SW480 (cell line): ENCODE results near the gene CCDC80.
A peak's percentile ranks its signal among the peaks of the same experiment; 100 is the strongest.

ENCODE experiments used
- DNase-seq: peaks from one replicate; pipeline ENCODE4 v3.0.0-alpha.2; 2016; ENCODE audit warnings: low spot score

The CCDC80 gene, protein sequence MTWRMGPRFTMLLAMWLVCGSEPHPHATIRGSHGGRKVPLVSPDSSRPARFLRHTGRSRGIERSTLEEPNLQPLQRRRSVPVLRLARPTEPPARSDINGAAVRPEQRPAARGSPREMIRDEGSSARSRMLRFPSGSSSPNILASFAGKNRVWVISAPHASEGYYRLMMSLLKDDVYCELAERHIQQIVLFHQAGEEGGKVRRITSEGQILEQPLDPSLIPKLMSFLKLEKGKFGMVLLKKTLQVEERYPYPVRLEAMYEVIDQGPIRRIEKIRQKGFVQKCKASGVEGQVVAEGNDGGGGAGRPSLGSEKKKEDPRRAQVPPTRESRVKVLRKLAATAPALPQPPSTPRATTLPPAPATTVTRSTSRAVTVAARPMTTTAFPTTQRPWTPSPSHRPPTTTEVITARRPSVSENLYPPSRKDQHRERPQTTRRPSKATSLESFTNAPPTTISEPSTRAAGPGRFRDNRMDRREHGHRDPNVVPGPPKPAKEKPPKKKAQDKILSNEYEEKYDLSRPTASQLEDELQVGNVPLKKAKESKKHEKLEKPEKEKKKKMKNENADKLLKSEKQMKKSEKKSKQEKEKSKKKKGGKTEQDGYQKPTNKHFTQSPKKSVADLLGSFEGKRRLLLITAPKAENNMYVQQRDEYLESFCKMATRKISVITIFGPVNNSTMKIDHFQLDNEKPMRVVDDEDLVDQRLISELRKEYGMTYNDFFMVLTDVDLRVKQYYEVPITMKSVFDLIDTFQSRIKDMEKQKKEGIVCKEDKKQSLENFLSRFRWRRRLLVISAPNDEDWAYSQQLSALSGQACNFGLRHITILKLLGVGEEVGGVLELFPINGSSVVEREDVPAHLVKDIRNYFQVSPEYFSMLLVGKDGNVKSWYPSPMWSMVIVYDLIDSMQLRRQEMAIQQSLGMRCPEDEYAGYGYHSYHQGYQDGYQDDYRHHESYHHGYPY

DNA sequence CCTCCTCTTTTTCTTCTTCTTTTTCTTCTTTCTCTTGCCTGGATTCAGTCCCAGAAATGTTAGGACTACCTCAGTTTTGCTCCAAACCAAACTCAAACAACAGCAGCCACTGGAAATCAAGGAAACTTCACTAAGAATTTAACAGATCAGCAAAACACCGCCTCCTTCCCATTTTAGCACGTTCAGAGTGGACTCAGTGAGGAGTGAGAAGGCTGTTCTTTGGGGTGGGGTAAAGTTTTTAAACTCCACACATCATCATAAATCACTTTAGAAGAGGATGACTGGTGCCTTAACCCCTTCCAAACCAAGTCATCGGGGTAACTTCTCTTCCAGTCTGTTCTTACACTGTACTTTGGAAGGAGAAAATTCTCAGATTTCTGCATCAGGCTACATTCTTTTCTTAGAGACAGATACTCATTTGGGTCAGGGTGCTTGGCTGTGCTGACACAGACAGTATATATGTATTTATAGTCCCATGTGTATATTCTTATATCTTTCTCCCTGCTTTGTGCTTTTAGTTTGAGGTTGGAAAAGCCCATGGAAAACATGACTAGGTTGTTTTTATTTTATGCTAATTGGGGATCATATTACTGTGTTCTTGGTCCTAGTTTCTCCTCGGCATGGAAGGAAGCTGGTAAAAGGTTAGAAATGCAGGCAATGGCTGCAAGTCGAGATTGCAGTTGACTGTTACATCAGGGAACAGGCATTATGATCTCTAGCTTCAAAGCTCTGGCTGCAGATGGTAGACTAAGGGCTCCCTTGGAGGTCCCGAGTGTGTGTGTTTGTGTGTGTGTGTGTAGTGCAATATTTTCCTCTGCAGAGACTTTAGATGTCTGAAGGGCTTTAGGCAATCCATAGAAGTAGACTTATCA is at the start of gene CCDC80:
Gene CCDC80, minus strand, starts transcription at position 214 of the 872 bp plus-strand sequence. CDS start 1,238 bp downstream, outside the sequence.
- DNase-seq, result peak; percentile 88

DNA sequence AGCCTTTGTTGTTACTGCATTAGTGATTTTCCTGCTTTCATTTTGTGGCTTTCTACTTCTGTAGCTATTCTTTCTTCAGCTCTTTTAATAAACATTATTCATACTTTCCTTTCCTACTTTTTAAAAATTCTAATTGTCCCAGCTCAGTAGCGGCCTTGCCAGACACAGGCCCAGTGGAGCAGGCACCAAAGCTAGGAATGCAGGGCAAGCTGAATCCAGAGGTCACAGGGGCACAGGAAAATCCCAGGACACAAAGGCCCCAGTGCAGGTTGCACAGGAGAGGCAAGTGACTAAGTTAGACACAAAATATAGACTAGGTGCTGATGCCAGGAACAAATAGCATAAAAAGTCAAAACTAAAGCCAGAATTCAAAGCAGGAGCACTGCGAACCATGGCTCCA is 49.0 kb upstream of the CCDC80 start:
- DNase-seq, result no peak

DNA sequence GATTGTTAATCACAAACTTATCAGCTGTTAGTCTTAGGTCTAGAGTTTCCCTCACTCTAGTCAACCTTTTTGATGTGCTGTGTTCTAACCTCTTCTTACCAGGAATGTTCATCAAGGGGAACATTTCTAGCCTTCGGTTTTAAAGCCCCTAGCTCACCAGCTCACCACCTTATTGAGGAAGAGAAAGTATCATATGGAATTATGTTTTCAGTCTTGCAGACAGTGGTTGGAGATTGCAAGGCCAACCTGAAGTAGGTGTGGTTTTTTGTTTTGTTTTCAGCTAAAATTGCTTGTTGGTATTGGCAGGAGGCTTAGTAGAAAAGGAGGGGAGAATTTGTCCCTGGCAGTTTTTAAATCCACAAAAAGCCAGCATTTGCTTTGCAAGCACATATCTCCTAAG is 48.4 kb upstream of the CCDC80 start:
- no peak for DNase-seq

DNA sequence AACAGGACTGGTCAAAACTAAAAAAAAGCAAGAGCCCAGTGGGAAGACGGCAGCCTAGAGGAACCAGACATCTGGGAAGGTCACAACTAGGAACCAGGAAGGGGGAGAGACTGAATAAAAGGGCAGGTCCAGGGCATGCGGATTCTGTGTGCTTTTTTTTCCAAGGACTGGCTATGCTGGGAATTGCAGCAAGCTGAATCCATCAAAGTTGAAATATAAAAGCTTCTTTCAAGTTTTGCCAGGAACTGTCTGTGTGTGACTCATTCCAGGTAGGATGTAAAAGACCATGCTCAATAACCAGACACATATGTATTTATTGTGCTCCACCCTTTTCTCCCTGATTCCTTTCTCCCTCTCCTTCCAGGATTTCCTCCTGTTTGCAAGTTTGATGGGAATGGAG is 47.9 kb upstream of the CCDC80 start:
- peak; percentile 87 for DNase-seq

DNA sequence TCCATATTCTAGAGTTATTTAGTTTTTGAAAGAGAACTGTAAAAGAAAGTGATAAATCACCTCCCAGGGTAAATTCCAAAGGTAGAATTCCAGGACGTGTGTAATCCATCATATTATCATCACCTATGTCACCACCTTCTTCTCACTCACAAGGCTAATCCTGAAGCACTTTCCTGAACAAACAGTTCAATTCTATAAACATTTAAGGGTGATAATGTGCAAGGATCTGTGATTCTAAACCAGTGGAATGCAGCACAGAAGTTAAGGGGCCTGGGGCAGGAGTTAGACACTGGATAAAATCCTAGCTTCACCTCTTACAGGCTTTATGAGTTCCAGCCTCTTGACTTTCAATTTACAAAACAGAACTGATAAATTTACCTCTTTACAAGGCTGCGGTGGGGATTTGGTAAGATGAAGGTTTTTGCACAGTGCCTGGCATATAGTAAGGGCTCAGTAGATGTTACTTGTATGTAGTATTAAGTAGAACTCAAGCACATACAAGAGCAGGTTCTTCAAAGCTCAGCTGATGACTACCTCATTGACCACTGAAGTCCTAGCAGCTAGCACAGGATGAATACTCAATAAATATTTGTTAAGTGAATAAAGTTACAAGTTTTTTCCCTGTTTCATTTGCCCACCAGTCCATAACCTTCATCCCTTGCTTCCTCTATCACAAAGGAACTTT is 47.3 kb upstream of the CCDC80 start:
- DNase-seq, result no peak

DNA sequence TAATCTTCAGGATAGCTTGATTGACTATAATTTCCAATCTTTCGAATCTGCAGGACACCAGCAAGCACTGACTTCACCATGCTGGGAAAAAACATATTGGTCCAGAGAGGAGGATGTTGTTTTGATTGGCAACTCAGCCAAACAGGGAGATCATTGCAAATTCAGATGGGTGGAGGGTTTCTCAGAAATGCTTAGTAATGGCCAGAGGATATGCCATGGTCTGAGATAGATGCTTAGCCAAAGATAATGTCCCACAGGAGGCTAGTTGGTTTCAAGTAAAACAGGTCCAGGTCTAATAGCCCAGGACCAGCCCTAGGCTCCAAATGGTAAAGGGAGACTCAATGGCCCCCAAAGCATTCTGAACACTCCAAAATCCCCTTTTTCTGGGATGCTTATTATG is 46.7 kb upstream of the CCDC80 start:
- DNase-seq, result no peak

DNA sequence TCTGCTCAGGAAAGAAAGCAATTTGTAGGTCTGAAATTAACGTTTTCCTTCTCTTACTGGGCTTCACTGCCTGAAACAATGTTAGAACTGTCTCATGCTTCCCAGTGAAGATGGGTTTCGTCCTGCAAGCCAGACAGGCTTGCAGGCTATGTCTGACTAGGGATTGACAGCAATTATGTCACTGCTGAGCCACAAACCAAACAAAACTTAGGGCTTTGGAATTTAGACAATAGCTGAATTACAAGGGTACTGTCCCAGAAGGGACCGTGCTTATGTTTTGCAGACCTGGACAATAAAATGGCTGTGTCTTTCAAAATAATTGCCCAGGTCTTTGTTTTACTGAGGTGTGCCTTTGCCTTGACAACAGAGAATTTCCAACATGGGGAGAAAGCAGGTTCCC is 46.3 kb upstream of the CCDC80 start:
- DNase-seq, result no peak

DNA sequence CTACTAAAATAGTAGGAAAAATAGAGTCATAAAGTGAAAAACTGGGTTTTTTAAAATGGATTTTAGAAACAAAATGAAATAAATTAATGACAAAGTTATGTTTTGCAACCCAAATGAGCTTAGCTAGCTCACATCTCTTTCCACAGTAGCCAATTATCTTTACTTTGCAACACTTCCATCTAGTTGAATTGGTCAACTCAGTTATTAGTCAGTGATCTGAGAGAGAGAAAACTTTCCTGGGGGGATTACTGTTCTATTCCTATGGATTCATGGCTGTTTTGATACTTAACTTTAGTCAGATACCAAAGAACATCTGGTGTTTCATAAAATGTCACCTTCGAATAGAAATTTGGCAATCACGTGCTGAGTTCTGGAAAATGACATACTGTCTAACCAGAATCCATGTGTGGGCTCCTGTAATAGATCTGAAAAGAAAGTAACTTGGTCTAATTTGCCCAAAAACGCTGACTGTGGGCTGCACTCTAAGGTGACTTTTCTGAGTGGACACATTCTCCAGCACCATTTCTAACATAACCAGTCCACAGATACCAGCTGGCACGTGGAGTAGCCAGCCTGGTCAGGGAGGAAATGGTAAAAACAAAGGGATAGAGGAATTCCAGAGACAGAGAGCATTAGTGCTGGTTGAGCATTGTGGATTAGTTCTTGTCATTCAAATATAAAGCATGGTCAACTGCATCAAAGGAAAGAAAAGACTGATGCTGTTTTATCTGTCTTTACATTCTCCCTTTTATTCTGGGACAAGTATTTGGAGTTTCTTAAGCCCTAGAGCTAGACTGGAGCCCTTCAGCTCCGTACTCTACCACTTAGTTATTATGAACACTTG is 45.2 kb upstream of the CCDC80 start:
- DNase-seq, result no peak

DNA sequence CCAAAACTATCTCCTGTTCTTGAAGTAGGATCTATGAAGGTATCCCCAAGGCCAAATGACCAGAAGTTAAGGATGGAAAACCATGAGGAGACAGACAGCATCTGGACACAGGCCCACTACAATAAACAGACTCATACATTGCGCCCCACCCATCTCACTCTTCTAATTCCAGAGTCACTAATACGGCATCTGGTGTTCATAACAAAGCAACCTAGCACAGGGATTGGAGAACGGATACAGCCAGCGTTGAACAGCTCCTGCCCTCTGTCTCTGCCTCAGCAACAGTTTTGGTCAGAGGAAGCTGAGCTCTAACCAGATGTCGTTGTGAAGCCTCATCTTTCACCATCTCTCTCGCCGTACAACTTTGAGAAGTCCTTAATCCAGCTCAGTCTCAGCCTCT is 44.5 kb upstream of the CCDC80 start:
- no peak for DNase-seq

DNA sequence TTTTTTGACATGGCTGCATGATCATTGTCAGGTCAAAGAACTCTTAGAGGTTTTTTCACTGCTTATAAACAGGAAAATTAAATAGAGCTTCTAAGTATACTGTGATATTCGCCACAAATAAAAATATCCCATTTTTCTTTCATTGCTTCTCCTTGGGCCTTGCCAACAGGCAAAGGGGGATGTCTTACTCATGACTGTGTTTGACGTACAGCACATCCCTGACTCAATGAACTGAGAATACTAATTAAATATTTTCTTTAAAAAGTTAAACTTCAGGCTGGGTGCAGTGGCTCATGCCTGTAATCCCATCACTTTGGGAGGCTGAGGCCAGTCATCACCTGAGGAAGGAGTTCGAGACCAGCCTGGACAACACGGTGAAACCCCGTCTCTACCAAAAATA is 41.4 kb upstream of the CCDC80 start:
- DNase-seq, result no peak

DNA sequence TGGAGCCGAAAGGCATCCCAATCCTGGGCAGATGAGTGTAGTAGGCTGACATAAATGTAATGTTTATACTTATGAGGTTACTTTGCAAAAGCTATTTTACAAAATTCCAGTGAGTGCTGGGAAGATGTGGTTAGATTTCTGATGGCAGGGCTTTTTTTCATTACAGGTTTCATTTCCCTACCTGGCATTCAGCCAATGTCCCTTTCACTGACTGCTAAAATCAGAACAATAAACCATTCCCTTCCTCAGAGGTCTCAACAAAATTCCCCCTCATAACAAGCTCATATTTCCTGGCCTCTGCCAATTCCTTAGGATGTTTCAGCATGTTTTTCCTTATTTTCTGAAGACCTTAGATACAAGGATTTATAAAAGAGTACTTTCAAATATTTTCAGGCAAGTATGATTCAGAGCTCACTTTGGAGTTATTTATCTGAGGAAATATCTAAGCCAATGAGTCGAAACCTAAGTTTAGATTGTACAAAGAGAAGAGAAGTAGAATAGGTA is 40.9 kb upstream of the CCDC80 start:
- DNase-seq, result no peak

DNA sequence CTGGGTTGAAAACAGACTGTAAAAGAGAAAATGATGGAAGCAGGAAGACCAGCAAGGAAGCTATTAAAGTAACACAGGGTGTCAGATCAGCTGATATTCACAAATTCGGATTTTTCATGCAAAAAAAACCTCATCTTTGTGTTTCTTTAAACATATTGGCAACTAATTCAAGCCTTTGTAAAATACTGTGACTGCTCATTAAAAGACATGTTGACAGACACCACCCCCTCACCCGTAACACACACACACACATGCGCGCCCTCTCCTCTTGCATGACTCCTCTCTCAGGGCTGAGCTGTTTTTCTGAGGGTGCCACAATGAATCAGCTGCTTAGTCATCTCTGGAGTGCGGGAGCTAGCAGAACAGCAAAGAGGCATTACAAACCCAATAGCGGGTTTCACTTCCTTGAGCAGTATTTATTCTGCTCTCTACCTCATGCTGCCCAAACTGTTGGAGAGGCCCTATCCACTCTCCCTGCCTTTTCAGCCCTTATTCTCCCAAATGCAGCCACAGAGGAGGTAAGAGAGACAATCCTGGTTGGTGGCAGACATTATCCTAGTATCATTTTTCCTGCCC is 35.8 kb upstream of the CCDC80 start:
- peak; percentile 86 for DNase-seq

DNA sequence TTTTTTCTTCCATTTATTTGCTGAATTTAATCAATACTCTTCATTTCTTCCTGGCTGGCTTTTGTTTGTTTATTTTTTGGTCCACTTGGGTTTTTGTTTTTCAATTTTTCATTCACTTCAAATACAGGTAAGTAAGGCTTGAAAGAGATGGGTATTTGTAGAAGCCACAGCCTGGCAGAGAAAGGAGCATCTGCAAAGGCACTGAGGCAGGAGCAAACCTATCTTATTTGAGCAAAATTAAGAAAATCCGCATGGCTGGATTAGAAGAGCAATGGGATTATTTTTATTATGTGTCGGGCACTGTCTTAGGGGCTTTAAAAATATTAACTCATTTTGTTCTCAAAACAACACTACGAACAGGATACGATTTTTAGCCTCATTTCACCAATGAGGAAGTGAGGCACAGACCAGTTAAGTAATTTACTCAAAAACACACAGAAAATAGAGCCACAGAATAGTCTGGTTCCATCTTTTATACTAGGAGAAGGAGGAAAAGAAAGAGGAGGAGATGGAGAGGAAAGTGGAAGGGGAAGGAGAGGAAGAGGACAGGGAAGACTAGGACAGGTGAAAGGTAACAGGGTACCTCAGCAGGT is 35.1 kb upstream of the CCDC80 start:
- DNase-seq, result no peak

DNA sequence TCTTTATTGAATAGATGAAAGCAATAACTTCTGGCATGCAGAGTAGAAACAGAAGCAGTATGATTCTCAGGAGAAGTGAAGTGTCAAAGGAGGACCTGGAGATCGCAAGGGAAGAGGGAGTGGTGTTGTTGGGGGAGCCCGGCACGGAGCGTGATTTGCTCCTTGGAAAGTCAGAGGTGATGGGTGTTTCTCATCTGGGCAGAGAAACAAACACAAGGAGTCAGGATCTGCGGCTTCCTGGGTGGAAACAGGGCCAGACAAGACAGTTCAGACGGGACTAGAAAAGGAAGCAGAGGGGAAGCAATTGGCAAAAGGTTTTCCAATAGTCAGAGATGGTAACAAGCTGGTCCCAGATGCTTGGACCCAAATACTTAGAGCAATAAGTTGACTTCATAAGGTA is 34.4 kb upstream of the CCDC80 start:
- DNase-seq, result no peak

DNA sequence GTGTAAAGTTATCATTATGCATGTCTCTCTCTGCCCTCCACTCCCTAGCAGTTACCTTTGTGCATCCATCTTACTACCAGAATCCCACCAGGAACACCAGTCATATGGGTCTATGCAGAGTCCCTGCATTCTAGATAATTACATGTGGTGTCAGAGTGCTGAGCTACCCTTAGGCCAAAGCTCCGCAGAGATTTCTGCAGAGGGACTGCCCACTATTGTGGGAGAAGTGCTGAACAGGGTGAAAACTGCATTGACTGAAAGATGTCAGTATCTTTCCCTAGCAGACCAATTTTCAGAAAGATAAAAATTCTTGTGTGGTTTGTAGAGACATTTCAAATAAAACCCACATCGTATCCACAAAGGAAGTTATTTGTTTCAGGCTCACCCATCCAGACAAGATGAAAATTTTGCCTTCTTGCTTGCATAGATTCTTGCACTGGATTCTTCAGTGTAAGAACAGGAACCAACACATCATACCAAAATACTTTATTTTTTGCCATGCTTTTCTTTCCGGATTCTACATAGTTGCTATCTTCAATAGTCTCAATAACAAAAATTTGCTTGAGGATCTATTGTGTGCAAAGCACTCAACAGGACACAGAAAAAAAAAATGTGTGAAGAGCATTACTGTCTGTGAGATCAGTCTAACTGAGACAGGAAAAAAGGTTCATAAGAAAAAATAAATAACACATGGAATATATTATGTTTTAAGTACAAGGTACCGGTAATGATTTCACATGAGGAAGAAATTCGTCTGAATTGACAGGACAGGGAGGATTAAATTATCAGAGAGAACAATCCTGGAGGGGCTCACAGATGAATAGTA is 32.0 kb upstream of the CCDC80 start:
- DNase-seq, result no peak

DNA sequence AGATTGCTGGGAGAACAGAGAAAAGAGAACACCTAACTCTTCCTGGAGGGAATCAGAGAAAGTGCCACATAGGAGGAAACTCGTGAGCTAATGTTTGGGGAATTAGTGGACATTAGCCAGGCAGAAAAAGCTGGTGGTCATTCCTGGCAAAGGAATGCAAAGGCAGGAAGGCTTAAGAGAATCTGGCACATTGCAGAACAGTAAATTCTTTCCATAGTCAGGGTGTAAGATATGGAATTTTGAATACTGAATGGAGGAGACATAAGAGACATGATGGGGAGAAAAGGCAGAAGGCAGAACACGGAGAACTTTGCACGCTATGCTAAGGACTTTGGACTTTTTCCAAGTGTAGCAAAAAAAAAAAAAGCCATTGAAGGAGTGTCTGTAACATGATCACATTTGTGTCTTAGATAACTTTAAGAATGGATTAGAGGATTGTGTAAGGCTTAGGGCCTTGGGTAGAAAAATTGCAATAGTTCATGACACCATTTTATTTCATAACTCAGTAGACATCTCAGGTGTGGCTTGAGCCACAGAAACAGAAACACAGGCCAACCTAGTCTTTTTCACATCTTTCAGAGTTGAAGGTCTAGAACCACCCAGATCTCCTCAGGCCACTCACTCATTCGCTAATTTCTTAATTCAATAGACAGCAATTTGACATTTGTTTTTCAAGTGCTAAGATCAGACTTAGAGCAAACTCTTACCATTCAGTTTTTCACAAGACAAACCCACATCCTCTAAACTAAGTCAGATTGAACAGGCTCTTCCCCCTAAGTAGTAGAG is 31.2 kb upstream of the CCDC80 start:
- no peak for DNase-seq

DNA sequence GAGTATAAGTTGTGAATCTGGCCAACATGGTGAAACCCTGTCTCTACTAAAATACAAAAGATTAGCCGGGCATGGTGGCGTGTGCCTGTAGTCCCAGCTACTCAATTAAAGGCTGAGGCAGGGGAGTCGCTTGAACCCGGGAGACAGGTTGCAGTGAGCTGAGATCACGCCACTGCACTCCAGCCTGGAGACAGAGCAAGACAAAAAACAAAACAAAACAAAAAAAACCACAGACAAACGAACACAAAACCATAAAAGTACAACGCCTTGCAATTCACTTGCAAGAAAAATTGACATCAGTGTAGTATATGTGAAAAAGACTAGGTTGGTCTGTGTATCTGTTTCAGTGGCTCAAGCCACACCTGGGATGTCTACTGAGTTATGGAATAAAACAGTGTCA is 29.9 kb upstream of the CCDC80 start:
- DNase-seq, result no peak

DNA sequence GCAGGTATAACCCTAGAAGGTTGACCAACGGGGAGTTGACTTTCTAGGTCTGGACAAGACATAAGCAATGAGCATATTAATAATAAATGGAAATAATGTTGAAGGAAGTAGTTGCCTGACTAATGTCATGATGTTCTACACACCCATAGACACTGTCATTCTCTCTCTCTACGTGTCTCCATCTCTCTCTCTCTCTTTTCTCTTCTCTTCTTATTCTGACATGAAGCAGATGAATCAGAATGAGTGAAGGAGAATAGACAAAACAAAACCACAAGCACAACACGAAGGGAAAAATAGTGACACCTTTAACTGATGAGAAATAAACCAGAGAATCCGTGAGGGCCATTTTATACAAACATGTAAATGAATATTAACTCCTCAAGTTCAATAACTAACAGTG is 26.7 kb upstream of the CCDC80 start:
- no peak for DNase-seq
